ENCODE measurements around the gene APEH. TPM values are rescaled to one million over a fixed set of nuclear protein-coding genes. Genes with fewer than 3 reads are reported as not detected.
"Not testable (repeated sequence)": the region's sequence is repeated elsewhere in the genome, so short reads cannot be mapped to it uniquely, and the experiment has no call there.

Gene APEH
- total RNA-seq, 2 donors from 2014 or later: 57.6 to 108 TPM

DNA sequence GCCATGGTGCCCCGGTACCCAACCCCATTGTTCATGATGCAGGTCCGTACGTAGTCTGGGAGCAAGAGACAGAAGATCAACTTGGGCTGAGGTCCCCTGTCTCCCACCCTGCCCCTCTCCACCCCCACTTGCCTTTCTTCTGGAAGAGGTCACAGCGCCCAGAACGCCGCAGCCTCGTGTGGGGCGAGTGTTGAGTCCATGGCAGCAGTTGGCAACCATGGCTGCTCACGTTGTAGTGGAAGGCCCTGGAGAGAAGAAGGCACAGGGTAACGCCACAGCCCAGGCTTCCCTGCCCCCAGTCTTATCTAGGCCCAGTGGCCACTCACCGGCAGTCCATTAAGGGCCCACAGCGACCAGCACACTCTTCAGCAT lies 13.3 kb downstream of the APEH start:
- H3K27me3 ChIP-seq (replicated peaks; ENCODE audit: insufficient read depth); ATAC-seq (ENCODE audit: insufficient number of reproducible peaks, low FRiP score, low read depth); H3K4me3 ChIP-seq; H3K9me3 ChIP-seq; DNase-seq (ENCODE audit: low spot score); H3K27ac ChIP-seq: not testable (repeated sequence)
- Histone ChIP-seq H3K36me3 (peaks cover 12% of the 10 kb centered on the region), H3K4me1 (ENCODE audit: control insufficient read depth in 1 of 2, low read depth in 2 of 2) (peaks cover 17 to 31% of the 10 kb centered on the region in 2 donors)

DNA sequence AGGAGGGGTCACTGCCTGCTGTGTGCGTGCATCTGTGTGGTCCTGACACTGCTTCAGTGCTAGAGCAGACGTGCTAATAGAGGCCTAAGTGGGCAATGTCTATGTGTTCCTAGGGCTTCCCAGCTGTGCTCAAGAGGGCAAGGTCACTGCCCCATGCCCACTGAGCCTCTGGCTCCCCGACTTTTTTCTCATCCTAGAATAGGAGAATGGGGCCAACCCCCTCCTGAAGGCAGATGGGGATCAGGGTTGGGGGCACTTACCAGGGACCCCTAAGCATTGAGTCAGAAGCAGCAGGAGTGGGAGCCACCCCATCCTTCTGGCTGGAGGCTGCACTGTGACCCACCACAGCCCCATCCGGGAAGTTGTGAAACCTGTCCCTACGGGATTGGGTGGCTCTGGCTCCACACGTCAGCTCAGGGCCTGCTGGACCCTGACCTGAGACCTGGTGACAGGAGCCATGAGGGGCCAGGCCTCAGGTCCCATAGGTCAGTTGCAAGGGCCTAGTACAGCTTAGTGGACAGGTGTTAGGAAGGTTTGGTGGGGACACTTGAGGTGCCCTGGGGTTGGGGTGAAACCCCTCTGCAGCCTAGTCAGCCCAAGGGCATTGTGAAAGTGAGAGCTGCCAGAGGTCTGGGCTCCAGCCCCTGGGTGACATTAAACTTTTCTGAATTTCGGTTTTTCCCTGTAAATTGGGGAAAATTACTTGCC lies 14.3 kb downstream of the APEH start:
- Histone ChIP-seq H3K27ac (peak overlapping the region; percentile 64 to 71), H3K4me1 (ENCODE audit: control insufficient read depth in 1 of 2, low read depth in 2 of 2) (peaks cover 17 to 31% of the 10 kb centered on the region in 2 donors), H3K4me3 (peak overlapping the region; percentile 94)
- not testable (repeated sequence) for DNase-seq (ENCODE audit: low spot score); H3K27me3 ChIP-seq (replicated peaks; ENCODE audit: insufficient read depth); H3K9me3 ChIP-seq; ATAC-seq (ENCODE audit: insufficient number of reproducible peaks, low FRiP score, low read depth); H3K36me3 ChIP-seq

DNA sequence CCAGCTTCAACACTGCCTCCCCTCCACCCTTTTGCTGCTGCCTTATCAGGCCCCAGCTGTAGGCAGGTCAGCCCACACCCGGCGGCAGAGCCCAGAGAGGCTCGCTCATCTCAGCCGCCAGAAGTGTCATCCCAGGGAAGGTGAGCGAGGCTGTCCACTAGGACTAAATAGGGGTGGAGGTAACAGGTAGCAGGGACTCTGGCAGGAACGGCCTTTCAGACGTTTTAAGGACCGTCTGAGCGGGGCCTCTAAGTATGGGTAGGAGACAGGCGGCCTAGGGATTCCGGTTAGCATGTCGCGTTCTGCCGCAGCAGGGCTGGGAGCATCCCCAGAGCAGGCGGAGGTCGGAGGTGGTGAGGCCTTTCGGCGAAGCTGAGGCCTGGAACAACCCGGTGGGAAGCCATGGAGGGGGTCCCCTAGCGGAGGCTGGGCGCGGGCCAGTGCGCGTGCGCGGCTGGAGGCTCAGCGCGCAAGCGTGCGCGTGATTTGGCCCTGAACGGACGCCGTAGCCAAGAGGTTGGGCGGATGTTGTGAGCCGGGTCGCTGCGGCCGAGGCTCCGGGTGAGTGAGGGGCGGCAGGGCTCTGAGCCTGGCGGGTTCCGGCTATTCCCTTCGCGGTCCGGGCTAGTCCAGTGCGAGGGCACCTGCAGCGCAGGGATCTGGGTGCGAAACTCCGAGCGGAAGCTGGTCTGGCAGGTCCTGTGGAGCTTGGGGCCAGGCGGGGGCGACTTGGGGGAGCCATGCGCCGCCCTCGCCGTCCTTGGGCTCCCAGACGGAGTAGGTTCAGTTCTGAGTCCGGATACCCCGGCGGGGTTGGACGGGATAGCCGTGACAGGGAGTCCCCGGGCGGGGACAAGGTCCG lies 15.1 kb downstream of the APEH start, which contains the start of the genes MST1 and RNF123:
MST1 (minus strand) TSS at position 429 of the 862 bp plus-strand sequence. CDS start 783 bp downstream, outside the sequence.
RNF123 (plus strand) TSS at position 512 of the 862 bp plus-strand sequence. CDS start 1,609 bp downstream, outside the sequence.
- no peaks in the 10 kb centered on the region for H3K9me3 ChIP-seq
- DNase-seq (ENCODE audit: low spot score) (peak; percentile 21), ATAC-seq (ENCODE audit: insufficient number of reproducible peaks, low FRiP score, low read depth) (peak; percentile 61)
- H3K27ac ChIP-seq: peak within 1 kb of the TSS; percentile 64 to 71
- H3K27me3 ChIP-seq (replicated peaks; ENCODE audit: insufficient read depth): no peaks in the 10 kb centered on the region
- peaks cover 17 to 31% of the 10 kb centered on the region in 2 donors for H3K4me1 ChIP-seq (ENCODE audit: control insufficient read depth in 1 of 2, low read depth in 2 of 2)
- H3K4me3 ChIP-seq: peak within 1 kb of the TSS; percentile 94
- H3K36me3 ChIP-seq: no peaks in the 10 kb centered on the region
- TF ChIP-seq, protein P1, sequence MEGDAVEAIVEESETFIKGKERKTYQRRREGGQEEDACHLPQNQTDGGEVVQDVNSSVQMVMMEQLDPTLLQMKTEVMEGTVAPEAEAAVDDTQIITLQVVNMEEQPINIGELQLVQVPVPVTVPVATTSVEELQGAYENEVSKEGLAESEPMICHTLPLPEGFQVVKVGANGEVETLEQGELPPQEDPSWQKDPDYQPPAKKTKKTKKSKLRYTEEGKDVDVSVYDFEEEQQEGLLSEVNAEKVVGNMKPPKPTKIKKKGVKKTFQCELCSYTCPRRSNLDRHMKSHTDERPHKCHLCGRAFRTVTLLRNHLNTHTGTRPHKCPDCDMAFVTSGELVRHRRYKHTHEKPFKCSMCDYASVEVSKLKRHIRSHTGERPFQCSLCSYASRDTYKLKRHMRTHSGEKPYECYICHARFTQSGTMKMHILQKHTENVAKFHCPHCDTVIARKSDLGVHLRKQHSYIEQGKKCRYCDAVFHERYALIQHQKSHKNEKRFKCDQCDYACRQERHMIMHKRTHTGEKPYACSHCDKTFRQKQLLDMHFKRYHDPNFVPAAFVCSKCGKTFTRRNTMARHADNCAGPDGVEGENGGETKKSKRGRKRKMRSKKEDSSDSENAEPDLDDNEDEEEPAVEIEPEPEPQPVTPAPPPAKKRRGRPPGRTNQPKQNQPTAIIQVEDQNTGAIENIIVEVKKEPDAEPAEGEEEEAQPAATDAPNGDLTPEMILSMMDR (IDR thresholded peaks at IDR 0.05): peak; percentile 38

DNA sequence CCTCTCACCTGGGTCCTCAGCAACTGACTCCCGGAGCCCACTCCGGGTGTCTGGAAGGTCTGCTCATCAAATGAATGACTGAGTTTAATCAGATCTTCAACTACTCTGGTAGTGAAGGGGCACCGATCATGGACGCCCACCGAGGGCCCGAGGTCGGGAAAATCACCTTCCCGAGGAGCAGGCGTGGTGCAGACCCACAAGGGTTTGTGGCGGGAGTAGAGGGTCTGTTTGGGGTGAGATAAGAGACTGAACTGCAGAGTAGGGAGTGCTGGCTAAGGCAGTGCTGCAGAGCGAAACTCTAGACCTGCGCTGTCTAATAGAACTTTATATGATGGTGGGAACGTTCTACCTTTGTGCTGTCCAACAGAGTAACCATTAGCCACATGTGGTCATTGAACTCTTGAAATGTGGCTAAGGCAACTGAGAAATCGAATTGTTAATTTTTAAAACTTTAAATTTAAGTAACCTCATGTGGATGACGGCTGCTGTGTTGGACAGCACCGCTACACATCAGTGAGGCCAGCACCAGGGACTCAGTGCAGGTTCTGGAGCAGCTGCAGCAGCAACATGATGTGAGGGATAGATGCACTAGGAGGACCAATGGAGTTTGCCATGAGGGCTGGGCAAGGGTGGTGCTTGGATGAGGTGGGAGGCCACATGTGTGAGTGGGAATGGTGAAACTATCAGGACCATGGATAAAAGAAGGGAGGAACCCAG lies 15.9 kb downstream of the APEH start:
- Histone ChIP-seq H3K4me3 (peak overlapping the region; percentile 94), H3K27ac (peak overlapping the region; percentile 53 to 64), H3K4me1 (ENCODE audit: control insufficient read depth in 1 of 2, low read depth in 2 of 2) (peaks cover 17 to 31% of the 10 kb centered on the region in 2 donors)
- not testable (repeated sequence) for ATAC-seq (ENCODE audit: insufficient number of reproducible peaks, low FRiP score, low read depth); H3K27me3 ChIP-seq (replicated peaks; ENCODE audit: insufficient read depth); H3K36me3 ChIP-seq; DNase-seq (ENCODE audit: low spot score); H3K9me3 ChIP-seq

DNA sequence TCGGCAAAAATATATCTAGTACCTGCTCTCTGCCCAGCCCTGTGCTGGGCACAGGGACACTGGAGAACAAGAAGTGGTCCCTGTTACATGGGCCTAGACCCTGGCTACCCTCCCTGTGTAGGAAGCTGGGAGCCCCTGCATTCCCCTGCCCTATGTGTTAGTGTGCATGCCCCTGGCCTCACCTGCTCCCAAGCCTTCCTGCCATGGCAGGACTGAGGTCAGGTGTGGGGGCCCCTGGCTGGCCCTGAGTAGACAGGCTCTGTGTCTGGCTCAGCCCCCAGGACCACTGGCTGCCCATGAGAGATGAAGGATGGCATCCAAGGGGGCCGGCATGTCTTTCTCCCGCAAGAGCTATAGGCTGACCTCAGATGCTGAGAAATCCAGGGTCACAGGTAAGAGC lies 16.7 kb downstream of the APEH start:
- H3K9me3 ChIP-seq; ATAC-seq (ENCODE audit: insufficient number of reproducible peaks, low FRiP score, low read depth); H3K27me3 ChIP-seq (replicated peaks; ENCODE audit: insufficient read depth); H3K27ac ChIP-seq; H3K4me3 ChIP-seq; H3K36me3 ChIP-seq; DNase-seq (ENCODE audit: low spot score): not testable (repeated sequence)
- H3K4me1 ChIP-seq (ENCODE audit: control insufficient read depth in 1 of 2, low read depth in 2 of 2): peaks cover 17 to 31% of the 10 kb centered on the region in 2 donors

DNA sequence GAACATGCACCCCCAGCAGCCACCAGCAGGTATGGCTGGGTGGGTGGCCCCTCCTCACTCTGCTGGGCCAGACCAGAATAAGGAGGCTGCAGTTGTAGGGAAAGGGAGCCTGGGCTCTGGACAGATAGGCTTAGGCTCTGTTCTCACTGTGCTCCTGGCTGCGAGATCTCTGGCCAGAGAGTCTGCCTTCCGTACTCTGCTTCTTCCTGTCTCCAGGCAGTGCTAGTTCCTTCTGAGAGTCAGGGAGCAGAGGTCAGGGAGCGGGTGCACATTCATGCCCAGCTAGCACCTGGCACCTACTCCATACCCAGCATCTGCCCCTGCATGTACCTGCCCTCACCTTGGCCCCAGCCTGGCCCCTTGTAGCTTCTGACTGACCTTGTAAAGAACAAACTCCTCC lies 17.3 kb downstream of the APEH start:
- not testable (repeated sequence) for H3K36me3 ChIP-seq; H3K9me3 ChIP-seq; H3K27me3 ChIP-seq (replicated peaks; ENCODE audit: insufficient read depth); H3K27ac ChIP-seq; H3K4me3 ChIP-seq; ATAC-seq (ENCODE audit: insufficient number of reproducible peaks, low FRiP score, low read depth); DNase-seq (ENCODE audit: low spot score)
- H3K4me1 ChIP-seq (ENCODE audit: control insufficient read depth in 1 of 2, low read depth in 2 of 2): peaks cover 17 to 31% of the 10 kb centered on the region in 2 donors

DNA sequence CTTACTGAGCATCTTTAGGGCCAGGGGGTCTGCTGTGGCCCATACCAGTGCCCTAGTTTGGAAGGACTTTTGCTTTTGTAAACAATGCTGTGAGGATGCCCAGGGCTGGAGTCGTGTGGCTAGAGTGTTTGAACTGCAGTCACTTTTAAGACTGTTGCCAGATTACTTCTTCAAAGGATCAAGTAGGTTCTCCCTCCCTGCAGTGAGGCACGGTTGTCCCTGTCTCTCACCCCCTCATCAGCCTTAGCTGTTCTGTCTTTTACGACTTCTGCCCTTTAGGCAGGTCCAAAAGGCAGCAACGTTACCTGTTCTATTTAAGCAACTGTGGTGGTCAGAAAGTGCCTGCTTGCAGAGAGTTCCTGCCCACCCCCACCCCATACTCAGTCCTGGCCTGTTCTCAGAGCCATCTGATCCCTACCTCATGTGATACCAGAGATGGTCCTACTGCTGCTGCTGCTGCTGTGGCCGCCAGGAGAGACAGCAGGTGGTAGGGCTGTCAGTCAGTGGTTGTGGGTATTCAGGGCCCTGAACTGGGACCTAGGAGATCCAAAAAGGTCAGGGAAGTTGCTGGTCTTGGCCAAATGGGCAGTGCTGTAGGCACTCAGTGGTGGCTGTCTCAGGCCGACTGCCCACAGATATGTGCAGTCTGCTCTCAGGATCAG lies 20.4 kb downstream of the APEH start:
- peaks cover 11 to 20% of the 10 kb centered on the region in 2 donors for H3K4me1 ChIP-seq (ENCODE audit: control insufficient read depth in 1 of 2, low read depth in 2 of 2)
- H3K27ac ChIP-seq; H3K9me3 ChIP-seq; H3K36me3 ChIP-seq; H3K4me3 ChIP-seq; H3K27me3 ChIP-seq (replicated peaks; ENCODE audit: insufficient read depth); ATAC-seq (ENCODE audit: insufficient number of reproducible peaks, low FRiP score, low read depth); DNase-seq (ENCODE audit: low spot score): not testable (repeated sequence)

DNA sequence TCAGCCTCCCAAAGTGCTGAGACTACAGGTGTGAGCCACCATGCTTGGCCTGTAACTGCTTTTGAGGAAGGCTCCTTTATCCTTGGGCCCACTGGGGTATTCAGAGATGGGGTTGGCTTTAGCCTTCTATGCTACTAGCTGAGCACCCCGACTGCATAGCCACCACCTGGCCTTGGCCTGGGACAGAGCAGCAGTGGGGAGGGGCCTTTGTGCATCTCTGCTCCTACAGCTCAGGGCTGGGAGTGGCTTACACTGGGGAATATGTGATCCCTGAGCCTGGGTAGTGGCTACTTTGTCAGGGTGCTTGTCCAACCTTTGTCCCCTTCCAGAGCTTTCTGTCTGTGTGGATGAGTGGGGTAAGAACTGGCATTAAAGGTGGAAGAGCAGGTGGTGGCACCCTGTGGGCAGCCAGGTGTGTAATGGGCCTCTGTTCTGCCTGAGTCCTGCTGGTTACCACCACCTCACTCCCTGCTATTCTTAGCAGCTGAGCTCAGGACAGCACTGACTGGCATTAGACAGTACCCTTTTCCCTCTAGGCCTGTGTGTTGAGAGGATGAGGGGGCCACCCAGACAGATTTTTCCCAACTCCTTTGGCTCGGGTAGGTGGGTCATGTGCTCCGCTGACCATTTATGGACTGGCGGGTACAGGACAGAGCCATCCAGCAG lies 21.3 kb downstream of the APEH start:
- not testable (repeated sequence) for ATAC-seq (ENCODE audit: insufficient number of reproducible peaks, low FRiP score, low read depth)

More for the DNA sequence above, 21.3 kb downstream of the APEH start:
- H3K9me3 ChIP-seq; DNase-seq (ENCODE audit: low spot score); H3K27me3 ChIP-seq (replicated peaks; ENCODE audit: insufficient read depth); H3K36me3 ChIP-seq; H3K4me3 ChIP-seq; H3K27ac ChIP-seq: not testable (repeated sequence)
- H3K4me1 ChIP-seq (ENCODE audit: control insufficient read depth in 1 of 2, low read depth in 2 of 2): peaks cover 5 to 12% of the 10 kb centered on the region in 2 donors
